BJ (cell line): ENCODE data around the gene C6orf15. TPM values are rescaled to one million over a fixed set of nuclear protein-coding genes. Genes with fewer than 3 reads are reported as not detected.

Experiments
- CTCF ChIA-PET: fragments of 350-600 bp; formaldehyde crosslinking; extraction: SDS; loops from one replicate; lab custom pipeline; 2021; ENCODE audit warnings: antibody characterized with exemption, inconsistent platforms; lab: Yijun Ruan, JAX
- POLR2A ChIA-PET: fragments of 300-600 bp; sonication (Branson Sonifier 250); formaldehyde crosslinking; extraction: SDS; loops from one replicate; lab custom pipeline; 2021; ENCODE audit warnings: antibody characterized with exemption; lab: Charles Lee
- DNase-seq: peaks from one replicate; pipeline ENCODE4 v3.0.0-alpha.2; 2011; ENCODE audit warnings: low read depth
- H3K27me3 ChIP-seq: 2 replicates; pipeline ENCODE4 v1.6.0; 2011; ENCODE audit warnings: low read length; ENCODE audit not compliant: control insufficient read depth, insufficient read depth
- H3K36me3 ChIP-seq: 2 replicates; pipeline ENCODE4 v1.5.1; 2011; ENCODE audit warnings: low read length; ENCODE audit not compliant: control insufficient read depth, insufficient read depth
- H3K4me3 ChIP-seq: 2 replicates; pipeline ENCODE4 v1.5.1; 2011; ENCODE audit warnings: low read depth, mild to moderate bottlenecking, control low read depth, low read length
- polyA plus RNA-seq: library from polyadenylated mRNA; depleted of rRNA; stranded (reverse); fragments of >200 nt; gene quantifications from 2 replicates; pipeline ENCODE4 v1.2.3, GENCODE V29; 2011
- TF ChIP-seq, protein P1 (sequence below): IDR thresholded peaks from 2 replicates; pipeline ENCODE4 v1.5.1; 2011; ENCODE audit warnings: low read depth, mild to moderate bottlenecking, control low read depth, inconsistent platforms, low read length, moderate library complexity; ENCODE audit not compliant: insufficient read depth

Gene C6orf15
- polyA plus RNA-seq, 1 experiment: not detected

DNA sequence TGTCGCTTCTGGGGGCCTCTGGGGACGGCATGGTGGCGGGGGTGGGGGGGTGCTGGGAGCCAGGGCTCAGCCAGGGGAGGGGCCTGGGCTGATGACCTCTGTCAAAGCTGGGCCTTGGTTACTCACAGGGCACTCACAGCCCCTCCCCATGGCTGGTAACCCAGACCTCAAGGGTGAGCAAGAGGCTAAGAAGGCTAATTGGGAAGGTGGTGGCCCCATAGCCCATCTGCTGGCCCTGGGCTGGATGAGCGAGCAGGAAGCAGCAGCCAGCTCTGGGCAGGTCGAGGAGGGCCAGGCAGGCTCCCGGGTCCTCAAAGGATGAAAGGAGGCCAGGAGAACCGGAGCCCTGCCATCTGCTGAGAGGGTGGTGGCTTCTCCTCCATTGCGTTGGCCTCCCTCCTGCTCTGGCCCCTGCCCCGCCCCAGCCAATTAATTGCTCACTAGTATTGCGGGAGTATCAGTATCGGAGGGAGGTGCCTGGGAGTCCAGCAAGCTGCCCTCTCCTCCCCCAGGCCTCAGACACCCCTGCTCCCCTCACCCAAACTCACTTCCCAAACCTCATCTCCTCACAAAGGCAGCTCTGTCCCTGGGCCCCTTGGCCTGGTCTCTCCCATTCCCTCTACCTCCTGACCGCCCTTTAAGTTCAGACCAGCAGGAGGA is 8.9 kb upstream of the C6orf15 start:
- ChIA-PET CTCF (interaction anchor here (0.8 to 2.4 kb wide), 4 partner anchors 34 to 206 kb away, joined by 3 to 7 read pairs (median 4); no protein-coding TSS in a partner anchor), POLR2A (no interaction called here)
- Histone ChIP-seq H3K36me3 (no peaks in the 10 kb centered on the region; the same call in 1 of the 2 replicates), H3K4me3 (no peak overlapping the region), H3K27me3 (no peaks in the 10 kb centered on the region)
- DNase-seq: no peak
- TF ChIP-seq, protein P1, sequence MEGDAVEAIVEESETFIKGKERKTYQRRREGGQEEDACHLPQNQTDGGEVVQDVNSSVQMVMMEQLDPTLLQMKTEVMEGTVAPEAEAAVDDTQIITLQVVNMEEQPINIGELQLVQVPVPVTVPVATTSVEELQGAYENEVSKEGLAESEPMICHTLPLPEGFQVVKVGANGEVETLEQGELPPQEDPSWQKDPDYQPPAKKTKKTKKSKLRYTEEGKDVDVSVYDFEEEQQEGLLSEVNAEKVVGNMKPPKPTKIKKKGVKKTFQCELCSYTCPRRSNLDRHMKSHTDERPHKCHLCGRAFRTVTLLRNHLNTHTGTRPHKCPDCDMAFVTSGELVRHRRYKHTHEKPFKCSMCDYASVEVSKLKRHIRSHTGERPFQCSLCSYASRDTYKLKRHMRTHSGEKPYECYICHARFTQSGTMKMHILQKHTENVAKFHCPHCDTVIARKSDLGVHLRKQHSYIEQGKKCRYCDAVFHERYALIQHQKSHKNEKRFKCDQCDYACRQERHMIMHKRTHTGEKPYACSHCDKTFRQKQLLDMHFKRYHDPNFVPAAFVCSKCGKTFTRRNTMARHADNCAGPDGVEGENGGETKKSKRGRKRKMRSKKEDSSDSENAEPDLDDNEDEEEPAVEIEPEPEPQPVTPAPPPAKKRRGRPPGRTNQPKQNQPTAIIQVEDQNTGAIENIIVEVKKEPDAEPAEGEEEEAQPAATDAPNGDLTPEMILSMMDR: no peak

DNA sequence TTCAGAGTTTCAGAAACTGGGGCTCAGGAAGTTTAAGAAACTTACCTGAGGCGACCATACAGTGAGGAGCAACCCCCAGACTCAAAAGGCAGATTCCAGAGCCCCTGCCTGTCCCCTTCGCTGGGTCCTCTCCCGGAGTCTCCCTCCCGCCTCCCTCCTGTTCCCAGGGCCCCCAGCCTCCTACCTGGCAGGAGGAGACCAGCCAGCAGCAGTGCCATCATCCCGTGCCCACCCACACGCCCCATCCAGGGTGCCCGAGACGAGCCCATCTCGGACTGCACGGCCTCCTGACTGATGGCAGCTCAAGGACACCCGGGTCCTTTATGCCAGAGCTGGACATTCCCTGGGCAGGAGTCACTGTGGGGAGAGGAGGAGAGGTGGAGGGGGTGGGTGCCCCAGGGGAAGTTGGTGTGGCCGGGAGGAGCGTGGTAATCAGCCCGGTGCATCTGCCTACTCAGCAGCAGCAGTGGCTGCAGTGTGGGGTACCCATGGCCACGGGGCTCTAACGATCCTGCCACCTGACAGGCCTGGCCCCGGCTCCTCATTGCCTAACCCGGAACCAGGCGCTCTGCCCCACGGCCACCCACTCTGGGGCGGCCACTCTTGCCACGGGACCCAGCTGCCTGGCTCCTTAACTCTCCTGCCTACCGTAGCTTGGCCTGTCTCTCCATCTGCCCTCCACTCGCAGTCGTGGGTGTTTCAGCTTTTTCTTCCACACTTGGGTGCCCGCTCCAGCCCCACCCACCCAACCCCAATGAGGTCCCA is 8.0 kb upstream of the C6orf15 start, which contains the start of gene CDSN:
CDSN (minus strand) TSS at position 296 of the 765 bp plus-strand sequence; CDS start at position 269, 27 bp downstream.
- ChIA-PET POLR2A (interaction anchor here (0.6 kb wide), 1 partner anchor 10 kb away, joined by 11 read pairs; no protein-coding TSS in a partner anchor), CTCF (interaction anchor here (1.5 to 2.4 kb wide), 3 partner anchors 33 to 205 kb away, joined by 3 to 7 read pairs (median 5); no protein-coding TSS in a partner anchor)
- Histone ChIP-seq H3K36me3 (no peaks in the 10 kb centered on the region; the same call in 1 of the 2 replicates), H3K27me3 (no peaks in the 10 kb centered on the region), H3K4me3 (no peak within 1 kb of the TSS)
- DNase-seq: no peak
- TF ChIP-seq, protein P1: no peak

DNA sequence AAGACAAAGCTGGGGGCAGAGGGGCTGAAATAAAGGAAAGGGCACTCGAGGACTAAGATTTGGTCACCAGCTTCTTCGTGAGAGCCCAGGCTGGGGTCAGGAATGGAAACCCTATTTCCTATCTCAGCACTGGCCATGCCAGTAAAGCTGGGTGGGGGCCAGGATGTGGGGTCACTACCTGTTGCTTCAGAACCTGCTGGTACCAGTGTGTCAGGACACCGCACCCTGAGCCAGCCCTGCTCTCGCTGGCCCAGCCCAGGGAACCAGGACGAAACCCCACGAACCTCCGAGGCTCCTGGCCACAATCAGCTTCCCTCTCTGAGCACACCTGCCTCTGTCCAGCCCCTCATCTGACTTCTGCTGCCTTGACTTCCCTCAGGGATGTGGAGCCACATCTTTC is 5.8 kb upstream of the C6orf15 start:
- POLR2A ChIA-PET: no interaction called here

DNA sequence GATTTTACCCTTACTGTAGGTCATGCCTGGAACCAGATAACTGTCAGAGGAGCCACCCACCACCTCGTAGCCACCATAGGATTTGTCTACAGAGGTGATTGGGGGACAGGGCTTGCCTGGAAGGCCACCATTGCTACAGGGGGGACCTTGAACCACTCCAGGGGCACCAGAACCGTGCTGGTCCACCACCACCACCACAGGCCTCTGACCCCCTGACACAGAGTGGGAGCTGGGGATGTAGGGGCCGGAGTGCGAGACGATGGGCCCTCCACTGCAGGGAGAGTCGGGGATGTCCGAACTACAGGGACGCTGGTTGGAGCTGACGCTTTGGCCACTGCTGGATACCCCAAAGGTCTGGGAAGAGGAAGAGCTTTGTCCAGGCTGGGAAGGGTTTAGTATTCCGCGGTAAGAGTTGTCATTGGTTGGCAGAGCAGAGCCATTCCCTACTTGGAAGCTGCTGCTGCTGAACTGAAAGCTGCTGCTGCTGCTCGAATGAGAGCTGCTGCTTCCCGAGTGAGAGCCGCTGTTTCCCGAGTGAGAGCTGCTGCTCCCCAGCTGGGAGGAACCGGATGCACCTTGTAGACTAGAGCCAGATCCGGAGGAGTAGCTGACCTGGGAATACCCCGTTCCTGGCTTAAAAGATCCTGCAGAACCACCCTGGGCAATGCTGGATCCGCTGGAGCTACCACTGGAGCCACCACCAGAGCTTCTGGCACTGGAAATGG is 4.4 kb upstream of the C6orf15 start:
- CTCF ChIA-PET: interaction anchor here (0.8 to 6.6 kb wide), 8 partner anchors 9 to 49 kb away, joined by 3 to 33 read pairs (median 14); partner anchors contain the start of gene PSORS1C2
- Histone ChIP-seq H3K36me3 (no peaks in the 10 kb centered on the region; the same call in 1 of the 2 replicates), H3K27me3 (no peaks in the 10 kb centered on the region), H3K4me3 (no peak overlapping the region)
- no peak for DNase-seq
- TF ChIP-seq, protein P1: no peak
- POLR2A ChIA-PET: interaction anchor here (0.7 kb wide), 1 partner anchor 299 kb away, joined by 3 read pairs; no protein-coding TSS in a partner anchor

More for the DNA sequence above, 5.8 kb upstream of the C6orf15 start:
- H3K36me3 ChIP-seq: no peaks in the 10 kb centered on the region; the same call in 1 of the 2 replicates
- H3K27me3 ChIP-seq: no peaks in the 10 kb centered on the region
- CTCF ChIA-PET: interaction anchor here (0.8 to 6.6 kb wide), 6 partner anchors 9 to 74 kb away, joined by 3 to 33 read pairs (median 4); no protein-coding TSS in a partner anchor
- DNase-seq: no peak
- TF ChIP-seq, protein P1: no peak
- no peak overlapping the region for H3K4me3 ChIP-seq
